Activated CD4-positive, alpha-beta T cell treated with anti-CD3 and anti-CD28 coated beads for 24 hours (primary cell): Measurements from ENCODE around the gene STK32C.

ENCODE experiments used
- DNase-seq, 2 donors: peaks; one replicate each; pipeline ENCODE4 v3.0.0-alpha.2; 2020; ENCODE audit warnings: low read depth in 2 of 2

The STK32C gene

DNA sequence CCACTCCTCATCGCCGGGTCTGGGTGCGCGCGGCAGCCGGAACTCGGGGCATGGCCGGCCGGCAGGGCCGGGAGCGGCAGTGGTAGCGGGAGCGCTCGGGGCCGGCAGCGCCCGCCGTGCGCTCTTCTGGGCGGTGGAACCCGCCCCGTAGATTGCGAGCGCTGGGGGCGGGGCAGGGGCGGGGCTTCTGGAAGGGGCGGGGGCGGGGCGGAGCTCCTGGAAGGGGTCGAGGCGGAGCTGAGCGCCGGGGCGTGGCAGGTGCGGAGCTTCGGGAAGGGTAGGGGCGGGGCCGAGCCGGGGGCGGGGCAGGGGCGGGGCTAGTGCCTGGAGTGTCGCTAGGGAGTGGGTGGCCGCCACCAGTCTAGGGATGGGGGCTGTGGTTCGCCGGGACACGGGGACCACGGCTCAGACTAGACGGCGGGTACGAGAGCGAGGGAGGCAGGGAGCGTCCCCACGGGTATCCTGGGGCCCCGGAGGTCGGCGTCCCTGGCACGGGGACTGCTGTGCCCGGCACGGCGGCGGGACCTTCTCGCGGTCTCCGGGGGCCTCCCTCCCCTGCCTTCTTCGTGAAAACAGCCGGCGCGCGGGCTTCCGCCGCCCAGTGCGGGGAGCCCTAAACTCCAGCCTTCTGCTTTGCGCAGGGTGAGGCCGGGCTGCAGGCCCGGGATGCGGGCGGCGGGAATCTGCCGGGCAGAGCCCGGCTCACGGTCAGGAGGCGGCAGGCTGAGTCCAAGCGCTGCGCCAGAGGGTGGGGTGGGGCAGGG, at the start of gene STK32C:
Gene STK32C (minus strand): TSS at position 128 of the 764 bp plus-strand sequence. CDS start 117 bp downstream, at position 11.
- DNase-seq: peak; percentile 81 to 88

DNA sequence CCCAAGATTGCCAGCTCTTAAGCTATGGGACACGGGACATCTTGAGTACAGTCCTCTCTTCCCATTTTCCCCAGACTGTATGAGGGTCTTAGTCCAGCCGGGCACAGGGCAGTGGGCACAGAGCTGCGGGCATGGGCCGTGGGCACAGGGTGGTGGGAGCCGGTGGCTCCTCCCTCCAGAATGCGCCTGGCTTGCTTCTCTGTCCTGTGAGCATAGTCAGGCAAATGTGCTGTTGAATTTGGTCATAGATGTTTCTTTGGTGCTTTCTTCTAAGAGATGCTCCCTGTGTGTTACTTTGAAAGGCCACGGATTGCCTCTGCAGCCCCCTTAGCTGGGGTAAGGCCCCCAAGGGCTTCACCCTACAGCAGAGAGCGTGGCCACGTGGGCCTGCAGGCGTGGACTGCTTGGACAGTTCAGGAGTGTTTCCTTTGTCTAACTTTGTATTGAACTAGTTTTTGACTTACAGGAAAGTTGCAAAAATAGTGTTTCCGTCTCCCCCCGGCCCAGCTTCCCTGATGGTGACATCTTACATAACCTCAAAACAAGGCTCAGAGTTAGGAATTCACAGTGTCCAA, 49.0 kb upstream of the STK32C start:
- no peak for DNase-seq

DNA sequence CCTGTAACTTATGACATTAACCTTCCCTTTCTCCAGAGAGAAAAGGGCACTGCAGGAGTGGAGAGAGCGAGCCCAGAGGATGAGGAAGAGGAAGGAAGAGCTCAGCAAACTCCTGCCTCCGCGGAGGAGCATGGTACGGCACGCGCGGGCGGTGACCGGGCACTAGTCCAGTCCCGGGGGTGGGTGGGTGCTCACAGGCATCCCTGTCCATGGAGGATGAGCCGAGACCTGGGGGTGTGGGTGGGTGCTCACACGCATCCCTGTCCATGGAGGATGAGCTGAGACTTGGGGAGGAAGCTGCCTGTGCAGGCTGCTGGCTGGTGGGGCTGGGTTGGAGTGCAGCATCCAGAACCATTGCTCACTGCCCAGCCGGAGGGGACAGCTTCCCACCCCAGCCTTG, 48.0 kb upstream of the STK32C start:
- DNase-seq: no peak

DNA sequence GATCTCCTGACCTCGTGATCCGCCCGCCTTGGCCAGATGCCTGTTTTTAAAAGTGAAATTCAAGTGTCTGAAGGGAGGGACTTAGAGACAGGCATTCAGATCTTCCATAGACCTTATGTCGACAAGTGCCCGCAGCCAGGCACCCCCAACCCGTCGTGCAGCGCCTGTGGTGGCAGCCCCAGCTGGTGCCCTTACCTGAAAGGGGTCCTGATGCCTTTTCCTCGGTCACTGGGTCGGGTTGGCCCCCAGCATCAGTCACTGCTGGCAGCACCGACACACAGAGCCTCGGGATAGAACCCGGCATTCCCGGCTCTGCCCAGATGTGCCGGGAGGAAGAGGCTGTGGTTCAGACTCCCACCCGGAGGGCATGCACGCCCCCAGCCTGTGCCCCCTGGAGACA, 47.5 kb upstream of the STK32C start:
- DNase-seq: no peak

- DNase-seq: no peak
Observed at GRCh38 chr10:132354356-132355094, 46.8 kb upstream of the STK32C start.

DNA sequence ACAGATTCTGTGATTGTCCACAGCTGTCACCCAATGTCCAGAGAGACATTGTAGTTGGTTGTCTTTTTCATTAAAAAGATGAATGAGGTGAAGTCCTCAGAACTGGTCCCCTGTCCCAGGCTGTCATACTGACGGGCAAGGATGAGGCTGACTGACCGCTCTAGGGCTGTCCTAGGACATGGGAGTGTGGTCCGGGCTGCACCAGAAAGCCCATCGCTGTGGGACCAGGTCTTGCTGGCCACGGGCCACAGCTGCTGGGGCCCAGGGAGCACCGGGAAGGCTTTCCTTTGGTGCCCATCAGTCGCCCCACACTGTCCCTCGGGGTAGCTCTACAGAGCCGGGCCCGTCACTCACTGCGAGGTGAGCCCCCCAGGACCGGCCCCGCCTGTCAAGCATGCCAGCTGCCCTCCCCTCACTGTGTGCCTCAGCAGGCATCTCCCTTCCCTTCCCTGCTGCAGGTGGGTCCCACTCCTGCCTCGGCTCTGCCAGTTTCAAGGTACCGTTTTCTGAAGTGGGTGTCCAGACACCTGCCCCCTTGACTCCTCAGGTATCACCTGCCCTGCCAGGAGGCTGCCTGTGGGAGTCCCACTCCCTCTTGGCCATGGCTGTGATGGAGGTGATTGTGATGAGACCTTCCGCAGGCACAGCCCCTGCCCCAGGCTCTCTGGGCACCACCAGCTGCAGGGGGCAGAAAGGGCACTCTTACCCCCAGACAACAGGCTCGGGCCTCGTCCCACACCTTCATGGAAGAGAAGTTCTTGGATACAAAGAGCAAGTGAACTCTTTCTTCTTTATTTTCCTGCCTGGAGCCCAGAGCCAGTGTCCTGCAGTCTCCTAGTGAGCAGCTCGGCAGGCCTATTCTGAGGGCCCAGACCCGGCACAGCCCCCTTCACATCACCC, 46.0 kb upstream of the STK32C start:
- DNase-seq: no peak

DNA sequence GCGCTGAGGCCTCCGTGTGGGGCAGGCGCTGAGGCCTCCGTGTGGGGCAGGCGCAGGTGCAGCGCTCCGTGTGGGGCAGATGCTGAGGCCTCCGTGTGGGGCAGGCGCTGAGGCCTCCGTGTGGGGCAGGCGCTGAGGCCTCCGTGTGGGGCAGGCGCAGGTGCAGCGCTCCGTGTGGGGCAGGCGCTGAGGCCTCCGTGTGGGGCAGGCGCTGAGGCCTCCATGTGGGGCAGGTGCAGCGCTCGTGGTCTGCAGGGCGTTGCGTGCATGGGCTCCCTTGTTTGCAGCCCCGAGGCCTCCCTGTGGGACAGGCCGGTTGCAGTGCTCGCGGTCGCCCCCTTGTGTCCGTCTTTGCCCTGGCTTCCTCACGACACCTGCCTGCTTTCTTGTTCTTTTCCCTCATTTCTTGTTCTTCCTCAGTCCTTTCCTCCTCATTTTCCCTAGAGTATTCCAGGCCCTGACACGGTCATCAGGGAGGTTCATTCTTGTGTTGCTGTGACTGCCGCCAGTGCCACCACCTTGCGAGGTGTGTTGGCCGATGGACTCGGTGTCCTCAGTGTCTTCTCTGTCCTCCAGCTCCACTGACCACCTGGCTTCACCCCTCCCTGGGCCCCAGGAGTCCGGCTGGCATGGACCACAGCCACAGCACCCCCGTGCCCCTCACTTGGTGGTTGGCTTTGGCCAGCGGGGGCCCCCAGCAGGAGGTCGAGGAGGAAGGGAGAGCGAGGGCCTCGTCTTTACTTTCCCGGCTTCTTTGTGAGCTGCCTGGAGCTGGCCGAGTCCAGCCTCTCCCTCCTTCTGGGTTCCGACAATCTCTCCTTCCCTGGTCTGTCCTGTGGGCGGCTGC, 44.9 kb upstream of the STK32C start:
- peak; percentile 69 to 77 for DNase-seq

DNA sequence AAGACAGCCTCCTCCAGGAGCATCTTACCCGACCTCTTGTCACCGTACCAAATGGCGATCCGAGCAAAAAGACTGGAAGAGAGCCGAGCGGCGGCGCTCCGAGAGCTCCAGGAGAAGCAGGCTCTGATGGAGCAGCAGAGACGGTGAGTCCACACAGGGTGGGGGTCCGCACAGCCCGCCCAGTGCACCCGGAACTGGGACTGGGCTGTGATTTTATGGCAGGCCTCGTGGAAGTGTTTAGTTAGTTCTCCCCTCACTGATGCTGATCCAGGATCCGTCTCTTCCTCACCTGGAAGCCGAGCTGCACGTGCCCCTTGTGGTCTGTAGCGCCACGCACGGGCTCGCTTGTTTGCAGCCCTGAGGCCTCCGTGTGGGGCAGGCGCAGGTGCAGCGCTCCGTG, 43.9 kb upstream of the STK32C start:
- DNase-seq: no peak

DNA sequence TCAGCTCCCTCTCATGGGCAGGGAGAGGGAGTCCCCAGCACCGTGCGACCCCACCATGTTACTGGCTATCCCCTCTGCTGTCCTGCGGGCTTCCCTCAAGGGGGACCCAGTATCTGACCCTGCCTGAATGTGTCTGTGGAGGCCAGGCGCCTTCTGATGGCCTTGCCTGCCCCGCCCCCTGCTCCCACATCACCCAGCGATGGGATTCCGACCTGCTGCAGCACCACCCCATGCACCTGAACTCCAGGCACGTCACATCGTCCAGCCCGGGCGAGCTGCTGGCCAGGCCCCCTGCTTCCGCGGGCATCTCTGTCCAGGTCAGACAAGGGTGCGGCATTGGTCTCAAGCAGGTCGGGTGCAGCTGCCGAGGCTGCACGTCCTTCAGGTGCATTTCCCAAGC, 43.2 kb upstream of the STK32C start:
- no peak for DNase-seq

- no peak for DNase-seq
Observed at GRCh38 chr10:132350391-132350790, 42.6 kb upstream of the STK32C start.

GRCh38 chr10:132349766-132350165, 42.0 kb upstream of the STK32C start:
- no peak for DNase-seq

- no peak for DNase-seq
Observed at GRCh38 chr10:132347931-132348267, 40.1 kb upstream of the STK32C start.

GRCh38 chr10:132347211-132347930, 39.6 kb upstream of the STK32C start:
- no peak for DNase-seq

- DNase-seq: no peak
Observed at GRCh38 chr10:132346806-132347205, 39.1 kb upstream of the STK32C start.

- no peak for DNase-seq
Observed at GRCh38 chr10:132345345-132345744, 37.6 kb upstream of the STK32C start.

GRCh38 chr10:132344386-132344785, 36.6 kb upstream of the STK32C start:
- no peak for DNase-seq

- no peak for DNase-seq
Observed at GRCh38 chr10:132342553-132342952, 34.8 kb upstream of the STK32C start.

- DNase-seq: no peak
Observed at GRCh38 chr10:132341781-132342180, 34.0 kb upstream of the STK32C start.

- no peak for DNase-seq
Observed at GRCh38 chr10:132341017-132341416, 33.3 kb upstream of the STK32C start.

- DNase-seq: no peak
Observed at GRCh38 chr10:132339276-132339675, 31.5 kb upstream of the STK32C start.
